OCI-LY1 (cell line): ENCODE measurements around the gene VCAN.

ENCODE experiments used
- EZH2 ChIP-seq: fragments of 200-600 bp; sonication (generic), shearing (Covaris generic); IDR thresholded peaks from 2 replicates; pipeline ENCODE4 v1.8.0; 2017; ENCODE audit warnings: borderline replicate concordance, mixed run types, mild to moderate bottlenecking, antibody characterized with exemption, low read length, moderate library complexity, mixed read lengths
- TF ChIP-seq, protein P1 (sequence below): fragments of 200-600 bp; sonication (generic), shearing (Covaris generic); IDR thresholded peaks from 2 replicates; pipeline ENCODE4 v1.5.1; 2017; ENCODE audit warnings: mild to moderate bottlenecking, antibody characterized with exemption, low read length, moderate library complexity, mixed read lengths

DNA sequence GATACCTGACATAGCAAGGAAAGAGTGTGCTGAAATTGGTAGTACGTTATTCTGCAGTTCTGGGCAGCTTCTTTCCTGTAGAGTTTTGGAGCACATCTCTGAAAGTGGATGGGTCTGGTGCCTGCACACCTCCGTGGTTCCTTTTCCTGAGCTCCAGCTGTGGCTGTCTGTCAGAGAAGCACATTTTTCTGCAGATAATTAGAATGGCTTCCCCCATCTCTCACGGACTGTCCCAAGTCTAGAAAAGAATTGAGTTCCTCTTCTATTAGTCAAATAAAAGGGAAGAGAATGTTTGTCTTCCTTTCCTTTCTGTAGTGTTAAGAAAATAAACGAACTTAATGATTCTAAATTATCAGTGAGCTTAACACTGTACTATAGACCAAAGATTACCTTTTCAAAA is 55.7 kb downstream of the VCAN start:
- TF ChIP-seq, protein P1, sequence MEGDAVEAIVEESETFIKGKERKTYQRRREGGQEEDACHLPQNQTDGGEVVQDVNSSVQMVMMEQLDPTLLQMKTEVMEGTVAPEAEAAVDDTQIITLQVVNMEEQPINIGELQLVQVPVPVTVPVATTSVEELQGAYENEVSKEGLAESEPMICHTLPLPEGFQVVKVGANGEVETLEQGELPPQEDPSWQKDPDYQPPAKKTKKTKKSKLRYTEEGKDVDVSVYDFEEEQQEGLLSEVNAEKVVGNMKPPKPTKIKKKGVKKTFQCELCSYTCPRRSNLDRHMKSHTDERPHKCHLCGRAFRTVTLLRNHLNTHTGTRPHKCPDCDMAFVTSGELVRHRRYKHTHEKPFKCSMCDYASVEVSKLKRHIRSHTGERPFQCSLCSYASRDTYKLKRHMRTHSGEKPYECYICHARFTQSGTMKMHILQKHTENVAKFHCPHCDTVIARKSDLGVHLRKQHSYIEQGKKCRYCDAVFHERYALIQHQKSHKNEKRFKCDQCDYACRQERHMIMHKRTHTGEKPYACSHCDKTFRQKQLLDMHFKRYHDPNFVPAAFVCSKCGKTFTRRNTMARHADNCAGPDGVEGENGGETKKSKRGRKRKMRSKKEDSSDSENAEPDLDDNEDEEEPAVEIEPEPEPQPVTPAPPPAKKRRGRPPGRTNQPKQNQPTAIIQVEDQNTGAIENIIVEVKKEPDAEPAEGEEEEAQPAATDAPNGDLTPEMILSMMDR, result no peak
- TF ChIP-seq EZH2, result no peak
